Measurements from ENCODE around the gene TMC8.
A peak's percentile ranks its signal among the peaks of the same experiment; 100 is the strongest.
"Not testable (repeated sequence)": the region's sequence is repeated elsewhere in the genome, so short reads cannot be mapped to it uniquely, and the experiment has no call there.

TMC8 gene

GRCh38 chr17:78111016-78111726 is 19.4 kb upstream of the TMC8 start:
- DNase-seq: no peak

- DNase-seq: no peak
These were observed 18.6 kb upstream of the TMC8 start for GRCh38 chr17:78111727-78112517.

DNA sequence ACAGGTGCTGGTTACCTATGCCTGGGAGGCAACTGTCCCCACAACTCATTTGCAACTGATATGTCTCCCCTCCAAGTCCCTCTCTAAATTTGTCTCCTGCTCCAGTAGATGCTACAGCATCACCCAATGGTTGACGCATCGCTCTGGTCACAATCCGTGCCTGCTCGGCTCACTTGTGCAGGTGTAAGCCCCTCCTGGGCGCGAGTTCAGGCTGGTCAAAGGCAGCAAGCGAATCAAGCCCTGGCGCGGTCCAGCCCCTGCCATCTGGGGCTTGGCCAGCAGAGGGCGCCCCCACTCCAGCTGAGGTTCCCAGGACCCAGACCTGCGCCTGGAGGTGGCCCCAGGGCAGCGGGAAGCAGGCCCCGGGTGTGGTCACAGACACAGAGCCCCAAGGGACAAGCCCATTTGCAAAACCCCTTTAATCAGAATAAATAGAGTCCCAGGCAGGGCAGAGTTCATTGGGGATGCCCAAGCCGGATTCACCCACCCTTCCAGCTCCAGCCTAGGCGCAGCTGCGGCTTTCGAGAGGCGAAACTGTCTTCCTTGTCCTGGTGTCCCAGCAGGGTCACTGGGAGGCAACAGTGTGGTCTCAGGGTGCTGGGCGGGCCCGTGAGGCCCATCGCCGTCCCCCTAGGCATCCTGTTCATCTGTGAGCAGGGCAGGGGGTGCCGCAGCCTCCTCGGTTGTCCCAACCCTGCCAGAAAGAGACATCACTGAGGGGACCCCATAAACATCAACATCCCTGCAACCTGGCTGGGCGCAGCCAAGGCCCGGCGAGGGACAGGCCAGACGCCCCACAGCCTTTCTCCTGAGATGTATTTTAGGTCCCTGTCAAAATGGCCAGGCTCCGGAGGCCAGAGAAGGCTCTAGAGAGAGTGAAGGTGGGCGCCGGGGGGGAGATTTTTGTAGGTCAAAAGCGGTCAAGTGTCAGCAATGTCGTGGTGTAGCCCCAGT is 17.8 kb upstream of the TMC8 start:
- DNase-seq: peak; percentile 42

- no peak for DNase-seq
These were observed 16.5 kb upstream of the TMC8 start for GRCh38 chr17:78113804-78114785.

GRCh38 chr17:78114831-78115723 is 15.5 kb upstream of the TMC8 start:
- DNase-seq: no peak

GRCh38 chr17:78115803-78116202 is 14.8 kb upstream of the TMC8 start:
- not testable (repeated sequence) for DNase-seq

DNA sequence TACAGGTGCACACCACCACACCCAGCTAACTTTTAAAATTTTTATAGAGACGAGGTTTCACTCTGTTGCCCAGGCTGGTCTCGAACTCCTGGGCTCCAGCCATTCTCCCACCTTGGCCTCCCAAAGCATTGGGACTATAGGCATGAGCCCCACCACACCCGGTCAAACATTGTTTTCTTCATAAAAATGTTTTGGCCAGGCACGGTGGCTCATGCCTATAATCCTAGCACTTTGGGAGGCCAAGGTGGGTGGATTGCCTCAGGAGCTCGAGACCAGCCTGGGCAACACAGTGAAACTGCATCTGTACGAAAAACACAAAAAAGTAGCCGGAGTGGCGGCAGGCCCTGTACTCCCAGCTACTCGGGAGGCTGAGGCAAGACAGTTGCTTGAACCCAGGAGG is 14.2 kb upstream of the TMC8 start:
- DNase-seq: no peak

DNA sequence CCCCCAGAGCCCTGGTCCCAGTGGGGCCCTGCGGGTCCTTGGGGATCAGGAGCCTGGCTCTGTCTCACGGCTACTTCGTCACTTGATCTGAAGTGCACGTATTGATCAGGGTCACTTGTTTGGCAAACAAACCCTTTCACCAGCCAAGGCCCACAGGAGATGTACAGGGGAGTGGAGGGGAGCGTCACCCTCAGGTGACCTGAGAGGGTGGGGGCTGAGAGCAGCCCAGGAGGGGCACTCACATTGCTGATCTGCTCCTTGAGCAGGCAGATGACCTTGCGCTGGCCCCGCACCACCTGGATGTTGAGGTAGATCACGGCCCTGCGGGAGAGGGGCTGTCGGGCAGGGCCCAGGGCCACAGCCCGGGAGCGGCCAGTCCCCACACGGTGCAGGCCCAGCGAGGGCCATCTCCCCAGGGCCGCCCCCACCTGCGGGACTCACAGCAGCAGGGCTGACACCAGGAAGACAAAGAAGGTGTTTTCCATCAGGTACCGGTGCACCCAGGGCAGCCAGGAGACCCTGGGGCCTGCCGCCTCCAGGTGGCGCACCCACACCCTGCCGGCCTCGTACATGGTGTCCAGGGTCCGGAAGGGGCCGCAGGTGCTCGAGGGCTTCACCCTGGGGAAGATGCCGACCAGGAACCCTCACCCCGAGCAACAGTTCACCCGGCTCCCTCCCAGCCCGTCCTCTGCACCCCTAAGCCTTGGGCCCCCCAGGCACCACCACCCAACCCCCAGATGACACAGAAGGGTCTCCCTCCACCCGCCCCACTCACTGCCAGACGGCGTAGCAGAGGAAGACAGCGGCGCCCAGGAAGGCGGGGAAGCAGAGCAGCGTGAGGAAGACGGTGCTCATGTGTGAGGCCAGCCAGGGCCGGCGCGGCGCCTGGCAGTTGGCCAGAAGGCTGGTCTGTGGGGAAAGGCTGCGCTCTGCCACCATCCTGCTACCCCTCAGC is 13.3 kb upstream of the TMC8 start:
- DNase-seq: peak; percentile 65

DNA sequence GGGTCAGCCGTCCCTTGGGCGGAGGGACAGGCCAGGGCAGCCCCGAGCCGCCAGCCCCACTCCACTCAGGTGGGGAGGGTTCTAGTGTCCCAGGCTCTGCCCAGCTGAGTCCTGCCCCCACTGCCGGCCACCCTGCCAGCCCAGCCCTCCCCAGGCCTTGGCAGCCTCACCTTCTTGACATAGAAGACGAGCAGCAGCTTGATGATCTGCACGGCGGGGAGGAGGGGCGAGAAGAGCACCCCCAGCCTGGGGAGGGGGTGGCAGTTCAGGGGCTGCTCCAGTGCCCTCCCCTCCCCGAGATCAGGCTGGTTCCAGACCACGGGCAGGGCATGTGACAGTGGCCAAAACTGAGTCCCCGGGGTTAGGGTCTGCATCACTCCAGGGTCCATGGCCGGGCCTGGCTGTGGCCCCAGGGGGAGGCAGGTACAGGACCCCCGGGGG is 11.8 kb upstream of the TMC8 start:
- no peak for DNase-seq

- no peak for DNase-seq
These were observed 10.0 kb upstream of the TMC8 start for GRCh38 chr17:78120537-78120936.

GRCh38 chr17:78120971-78121800 is 9.4 kb upstream of the TMC8 start:
- DNase-seq: no peak

- DNase-seq: no peak
These were observed 8.8 kb upstream of the TMC8 start for GRCh38 chr17:78121801-78122215.

DNA sequence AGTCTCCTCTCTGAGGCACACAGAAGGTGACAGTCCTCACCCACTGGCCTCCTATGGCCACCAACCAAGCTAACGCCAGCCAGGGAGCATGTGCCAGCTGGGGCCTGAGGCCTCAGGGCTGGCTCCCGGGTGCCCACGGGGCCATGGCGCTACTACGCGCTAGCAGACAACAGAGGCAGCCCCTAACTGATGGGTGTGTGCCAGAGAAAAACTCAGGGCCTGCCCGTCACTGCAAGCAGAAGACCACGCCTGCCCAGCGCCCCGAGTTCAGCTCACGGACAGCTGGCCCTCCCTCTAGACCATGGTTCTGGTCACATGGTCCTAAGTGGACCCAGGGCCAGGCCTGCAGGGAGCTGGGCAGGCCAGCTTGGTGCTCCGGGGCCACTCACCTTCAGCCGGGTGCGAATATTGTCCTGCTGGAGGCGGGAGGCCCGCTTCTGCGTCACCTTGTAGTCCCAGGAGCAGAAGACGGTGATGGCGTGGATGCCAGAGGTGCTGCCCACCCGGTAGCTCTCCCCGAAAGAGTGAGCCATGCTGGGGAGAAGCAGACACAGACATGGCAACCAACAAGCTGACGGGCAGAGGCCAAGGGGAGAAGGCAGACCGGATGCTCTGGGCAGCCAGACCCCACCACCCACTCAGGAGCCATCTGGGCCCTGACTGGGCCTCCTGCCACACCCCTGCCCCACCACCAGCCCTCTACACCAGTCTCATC is 8.2 kb upstream of the TMC8 start:
- no peak for DNase-seq

DNA sequence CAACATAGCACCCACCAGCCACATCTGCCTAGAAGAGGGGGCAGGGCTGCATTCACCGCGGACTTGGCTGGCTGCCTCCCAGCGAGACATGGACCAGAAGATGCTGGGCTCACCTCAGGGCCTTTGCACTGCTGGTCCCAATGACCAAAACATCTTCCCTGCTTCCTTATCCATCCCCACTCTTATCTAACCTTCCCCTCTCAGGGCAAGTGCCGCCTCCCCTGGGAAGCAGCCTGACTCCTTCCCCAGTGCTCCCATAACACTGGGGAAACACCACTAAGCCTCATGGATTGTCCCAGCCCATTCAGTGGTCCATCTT is 7.7 kb upstream of the TMC8 start:
- DNase-seq: no peak

GRCh38 chr17:78123258-78123929 is 7.2 kb upstream of the TMC8 start:
- no peak for DNase-seq

- DNase-seq: no peak
These were observed 6.3 kb upstream of the TMC8 start for GRCh38 chr17:78124081-78124835.

DNA sequence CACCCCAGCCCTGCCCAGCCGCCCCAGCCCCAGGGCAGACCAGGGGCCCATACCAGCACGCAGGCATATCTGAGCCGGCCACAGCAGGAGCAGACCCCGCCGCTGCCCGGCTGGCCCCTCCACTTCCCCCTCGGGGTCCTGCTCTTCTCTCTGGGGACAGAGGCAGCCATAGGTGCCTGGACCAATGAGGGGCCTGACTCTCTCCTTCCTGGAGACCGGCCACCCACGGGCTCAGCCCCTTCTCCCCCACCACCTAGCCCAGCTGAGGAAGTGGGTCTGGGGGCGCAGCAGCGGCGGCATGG is 5.8 kb upstream of the TMC8 start:
- no peak for DNase-seq

Data from NCI-H2171 treated with DMSO at 0.1 percent for 48 hours (cell line).